Panc1 (cell line): Measurements from ENCODE around the gene RGS6. TPM values are rescaled to one million over a fixed set of nuclear protein-coding genes. Genes with fewer than 3 reads are reported as not detected.

Source experiments
- ATAC-seq: fragments of 200-7000 bp; cut with Tn5 transposase; 2 replicates; pipeline ENCODE4 v1.9.1; 2020; ENCODE audit warnings: mild to moderate bottlenecking, moderate library complexity
- BruUV-seq: library from RNA; stranded (reverse); fragments of 400-500 nt; replicated peaks from 2 replicates; lab custom pipeline; 2021; lab: Mats Ljungman, UMichigan
- CTCF ChIA-PET: fragments of 300-600 bp; sonication (Branson Sonifier 250); formaldehyde crosslinking; loops from one replicate; lab custom pipeline; 2022; ENCODE audit warnings: antibody characterized with exemption; lab: Charles Lee
- POLR2A ChIA-PET: fragments of 300-600 bp; sonication (Branson Sonifier 250); formaldehyde crosslinking; loops from one replicate; lab custom pipeline; 2022; ENCODE audit warnings: antibody characterized with exemption; lab: Charles Lee
- DNase-seq: peaks from one replicate; pipeline ENCODE4 v3.0.0-alpha.2; 2010; ENCODE audit warnings: low read depth, low spot score
- H3K27ac ChIP-seq: 2 replicates; pipeline ENCODE4 v1.5.1; 2011; ENCODE audit warnings: mild to moderate bottlenecking, low read length, inconsistent platforms
- H3K27me3 ChIP-seq: fragments of 200-500 bp; sonication (Bioruptor generic); 2 replicates; pipeline ENCODE4 v1.6.0; 2014; ENCODE audit warnings: low read length, inconsistent platforms; ENCODE audit not compliant: control insufficient read depth, insufficient read depth
- H3K36me3 ChIP-seq: fragments of 200-500 bp; sonication (Bioruptor generic); 2 replicates; pipeline ENCODE4 v1.5.1; 2014; ENCODE audit warnings: inconsistent platforms, mild to moderate bottlenecking, low read length, moderate library complexity; ENCODE audit not compliant: control insufficient read depth, insufficient read depth
- H3K4me1 ChIP-seq: 2 replicates; pipeline ENCODE4 v1.5.1; 2011; ENCODE audit warnings: inconsistent platforms, mild to moderate bottlenecking, low read length, moderate library complexity; ENCODE audit not compliant: control insufficient read depth, insufficient read depth
- H3K4me3 ChIP-seq, 2 experiments: 2 replicates each; pipeline ENCODE4 v1.5.1; 2011 to 2012; ENCODE audit warnings: low read depth in 2 of 2, low read length in 2 of 2, mild to moderate bottlenecking in 2 of 2, inconsistent platforms in 1 of 2, moderate library complexity in 1 of 2
- H3K9me3 ChIP-seq: fragments of 200-500 bp; sonication (Bioruptor generic); 2 replicates; pipeline ENCODE4 v1.5.1; 2014; ENCODE audit warnings: low read depth, mild to moderate bottlenecking, inconsistent platforms, low read length, moderate library complexity; ENCODE audit not compliant: control insufficient read depth, insufficient read depth
- CTCF ChIP-seq: fragments of 450-650 bp; IDR thresholded peaks from 2 replicates; pipeline ENCODE4 v1.5.1; 2017; ENCODE audit warnings: mild to moderate bottlenecking
- POLR2AphosphoS5 ChIP-seq: IDR thresholded peaks from 2 replicates; pipeline ENCODE4 v1.6.1; 2012; ENCODE audit warnings: mild to moderate bottlenecking, low read depth, low read length, moderate library complexity
- REST ChIP-seq, 2 experiments: IDR thresholded peaks; 2 replicates each; pipeline ENCODE4 v1.6.1; 2011 to 2012; ENCODE audit warnings: low read depth in 2 of 2, control low read depth in 1 of 2, low read length in 1 of 2, mild to moderate bottlenecking in 1 of 2, moderate library complexity in 1 of 2; ENCODE audit not compliant: insufficient read depth in 1 of 2
- SIN3A ChIP-seq: IDR thresholded peaks from 2 replicates; pipeline ENCODE4 v1.6.1; 2012; ENCODE audit warnings: low read depth, mild to moderate bottlenecking, low read length, moderate library complexity, borderline replicate concordance; ENCODE audit not compliant: insufficient read depth
- TCF7L2 ChIP-seq: IDR thresholded peaks from 2 replicates; pipeline ENCODE4 v1.6.1; 2011; ENCODE audit warnings: mild to moderate bottlenecking, low read depth, low read length, inconsistent platforms
- in situ Hi-C: cut with HindIII; loops from 2 replicates; pipeline ENCODE4 v1.10.0; 2016; ENCODE audit warnings: low sequenced_read_pairs, low pct_unique_long_range_greater_than_20kb
- intact Hi-C: fragments of 100-400 bp; cut with micrococcal nuclease; formaldehyde crosslinking; loops from one replicate; pipeline ENCODE4 v1.10.0; 2022; ENCODE audit not compliant: unreplicated experiment
- total RNA-seq: library from RNA; stranded (reverse); gene quantifications from one replicate; pipeline ENCODE4 v1.2.1, GENCODE V29; 2021; ENCODE audit not compliant: unreplicated experiment

Gene RGS6
- total RNA-seq, 1 experiment from 2014 or later = not detected

DNA sequence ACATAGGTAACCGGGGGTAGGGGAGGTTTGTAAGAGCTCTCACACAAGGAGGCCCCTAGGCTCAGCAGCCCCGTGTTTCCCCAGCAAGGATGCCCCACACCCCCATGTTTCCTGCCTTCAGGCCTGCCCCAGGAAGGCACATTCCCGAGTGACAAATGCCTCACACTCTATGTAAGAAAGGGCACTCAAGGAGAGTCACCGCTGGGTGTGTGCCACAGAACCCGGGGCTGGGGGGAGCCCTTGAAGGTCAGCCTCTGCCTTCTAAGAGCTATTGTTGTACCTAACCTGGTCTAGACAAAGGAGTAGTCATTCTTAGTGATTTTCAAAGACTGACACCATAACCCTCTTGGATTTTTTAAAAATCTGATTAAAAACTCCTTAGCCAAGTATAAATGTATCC, 628.1 kb downstream of the RGS6 start:
- H3K36me3 ChIP-seq = no peaks in the 10 kb centered on the region
- no peaks in the 10 kb centered on the region; the same call in 1 of the 2 replicates for H3K27me3 ChIP-seq
- intact Hi-C loops = no loop called here
- BruUV-seq = no TSS peak
- POLR2A ChIA-PET = no interaction called here
- CTCF ChIA-PET = no interaction called here
- no peak for DNase-seq
- H3K9me3 ChIP-seq = no peaks in the 10 kb centered on the region
- no peak overlapping the region for H3K4me3 ChIP-seq
- no peak overlapping the region for H3K27ac ChIP-seq
- in situ Hi-C loops = no loop called here
- TF ChIP-seq TCF7L2 (no peak), CTCF (no peak), REST (IDR thresholded peaks at IDR 0.05; ENCODE audit: insufficient read depth in 1 of 2, low read depth in 2 of 2, low read length in 1 of 2) (no peak), SIN3A (no peak), POLR2AphosphoS5 (no peak)
- ATAC-seq = no peak
- H3K4me1 ChIP-seq = no peaks in the 10 kb centered on the region

GRCh38 chr14:72560889-72561493, 628.8 kb downstream of the RGS6 start:
- in situ Hi-C loops (no loop called here), intact Hi-C loops (no loop called here)
- H3K36me3 ChIP-seq = no peaks in the 10 kb centered on the region
- BruUV-seq = no TSS peak
- no peaks in the 10 kb centered on the region for H3K9me3 ChIP-seq
- ATAC-seq (no peak), DNase-seq (no peak)
- no peak overlapping the region for H3K27ac ChIP-seq
- CTCF ChIA-PET = no interaction called here
- no peak overlapping the region for H3K4me3 ChIP-seq
- H3K4me1 ChIP-seq = no peaks in the 10 kb centered on the region
- no peak for TF ChIP-seq REST (IDR thresholded peaks at IDR 0.05; ENCODE audit: insufficient read depth in 1 of 2, low read depth in 2 of 2, low read length in 1 of 2)
- TF ChIP-seq CTCF = no peak
- TF ChIP-seq POLR2AphosphoS5 = no peak
- no peak for TF ChIP-seq SIN3A
- no peak for TF ChIP-seq TCF7L2
- no peaks in the 10 kb centered on the region; the same call in 1 of the 2 replicates for H3K27me3 ChIP-seq
- POLR2A ChIA-PET = no interaction called here
